SH-SY5Y (cell line): Measurements from ENCODE around the gene B3GALT6.

Source experiments
- GATA2 ChIP-seq: IDR thresholded peaks from 2 replicates; pipeline ENCODE4 v1.6.1; 2011; ENCODE audit warnings: mild to moderate bottlenecking, low read depth, low read length
- GATA3 ChIP-seq: IDR thresholded peaks from 2 replicates; pipeline ENCODE4 v1.6.1; 2011; ENCODE audit warnings: low read depth, mild to moderate bottlenecking, low read length, moderate library complexity

DNA sequence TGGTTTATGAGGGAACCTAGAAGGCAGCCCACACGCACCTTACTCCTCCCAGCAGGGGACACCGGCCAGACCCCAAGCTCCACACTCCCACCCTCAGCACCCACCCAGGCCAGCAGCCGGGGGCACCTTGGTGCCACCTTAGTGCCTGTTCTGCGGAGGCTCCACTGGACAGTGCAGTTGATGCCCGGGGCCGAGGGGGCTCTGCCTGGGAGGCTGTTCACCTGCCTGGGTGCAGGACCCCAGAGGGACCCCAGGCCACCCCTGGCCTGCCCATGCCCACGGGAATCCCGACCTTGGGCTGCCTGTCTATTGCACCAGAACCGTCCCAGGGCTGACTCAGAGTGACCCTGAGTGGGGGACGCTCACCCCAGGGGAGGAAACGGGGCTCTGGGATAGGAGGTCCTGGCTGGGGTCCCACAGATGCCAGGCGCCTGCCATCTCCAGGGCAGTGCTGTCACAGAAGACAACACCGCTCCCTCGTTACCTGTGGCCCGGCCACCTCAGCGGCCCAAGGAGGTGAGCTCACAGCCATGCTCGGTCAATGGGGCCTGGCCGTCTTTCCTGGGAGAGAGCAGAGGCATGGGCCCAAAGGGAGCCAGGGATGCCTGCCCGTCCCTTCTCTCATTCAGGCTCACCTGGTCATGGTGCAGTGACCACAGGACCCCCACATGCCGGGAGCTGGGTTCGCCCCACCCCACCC is 48.9 kb downstream of the B3GALT6 start:
- TF ChIP-seq GATA3 (no peak), GATA2 (no peak)
